ENCODE measurements around the gene NGEF.

GRCh38 chr2:232869138-232870017 is 143.7 kb downstream of the NGEF start:
- no peak for TF ChIP-seq POLR2AphosphoS5 (IDR thresholded peaks at IDR 0.05; ENCODE audit: low read depth, low read length)
- no peak for TF ChIP-seq SIN3A (IDR thresholded peaks at IDR 0.05; ENCODE audit: borderline replicate concordance, insufficient read depth, low read length)
- no peak for TF ChIP-seq REST (IDR thresholded peaks at IDR 0.05; ENCODE audit: insufficient read depth in 1 of 2, low read depth in 2 of 2, low read length in 2 of 2)
- no peak for TF ChIP-seq TAF1 (IDR thresholded peaks at IDR 0.05; ENCODE audit: borderline replicate concordance, insufficient read depth, low read length)
- no peak for TF ChIP-seq FOXP2 (optimal IDR thresholded peaks at IDR 0.05; ENCODE audit: borderline replicate concordance, extremely low read depth, extremely low read length, insufficient read depth)
